Lower lobe of right lung (tissue), 2 donors: Measurements from ENCODE around the gene ABCB11. TPM values are rescaled to one million over a fixed set of nuclear protein-coding genes. Genes with fewer than 3 reads are reported as not detected.

ENCODE experiments used
- ATAC-seq, 2 donors: fragments of 200-7000 bp; cut with Tn5 transposase; one replicate each; pipeline ENCODE4 v1.9.1; 2020 to 2022; ENCODE audit warnings: mild to moderate bottlenecking in 2 of 2, moderate library complexity in 2 of 2
- DNase-seq: peaks from one replicate; pipeline ENCODE4 v3.0.0-alpha.2; 2020
- H3K27ac ChIP-seq: fragments of 200-600 bp; one replicate; pipeline ENCODE4 v1.8.0; 2022
- H3K27me3 ChIP-seq: fragments of 200-600 bp; one replicate; pipeline ENCODE4 v1.8.0; 2022; ENCODE audit warnings: low read depth
- H3K36me3 ChIP-seq: fragments of 200-600 bp; one replicate; pipeline ENCODE4 v1.8.0; 2022; ENCODE audit warnings: mild to moderate bottlenecking
- H3K4me1 ChIP-seq: fragments of 200-600 bp; one replicate; pipeline ENCODE4 v1.8.0; 2022
- H3K4me3 ChIP-seq: fragments of 200-600 bp; one replicate; pipeline ENCODE4 v1.8.0; 2022; ENCODE audit warnings: mild to moderate bottlenecking
- H3K9me3 ChIP-seq: fragments of 200-600 bp; one replicate; pipeline ENCODE4 v1.8.0; 2022
- intact Hi-C: fragments of 100-400 bp; cut with DNase I; formaldehyde crosslinking; loops from one replicate; pipeline ENCODE4 v1.11.0; 2022
- total RNA-seq: library from RNA; stranded (reverse); fragmentation: NEBNext Ultra II Directional; extraction: Animal tissue kit (Norgen Biotek cat#: 25700); gene quantifications from one replicate; pipeline ENCODE4 v1.2.1, GENCODE V29; 2021
- TF ChIP-seq, protein P1 (sequence below): fragments of 200-600 bp; IDR thresholded peaks from one replicate; pipeline ENCODE4 v1.8.0; 2022; ENCODE audit warnings: antibody characterized with exemption, mild to moderate bottlenecking
- donor health status: DM: no; HTN: yes; CAD: no; lungs with severe emphysema.

Gene ABCB11
- total RNA-seq, 1 donor from 2014 or later = 0.32 TPM

DNA sequence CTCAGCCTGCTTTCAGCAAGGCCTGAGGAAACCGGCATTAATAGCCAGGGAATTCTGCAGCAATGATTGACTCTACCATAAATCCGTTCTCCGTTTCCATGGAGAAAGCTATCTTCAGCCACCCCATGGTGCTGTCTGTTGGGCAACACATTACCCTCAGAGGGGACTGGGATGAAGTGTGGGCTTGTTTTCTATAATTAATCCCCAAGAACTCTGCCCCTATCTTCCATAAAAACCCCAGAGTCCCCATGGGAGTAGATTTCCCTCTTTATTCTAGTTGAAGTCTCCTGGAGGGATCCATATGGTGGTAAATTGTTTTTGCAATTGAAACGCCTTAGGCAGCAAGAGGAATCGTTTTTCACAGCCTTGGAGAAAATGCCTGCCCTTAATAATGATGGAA is 120.8 kb downstream of the ABCB11 start:
- H3K9me3 ChIP-seq = no peaks in the 10 kb centered on the region
- peaks cover 7% of the 10 kb centered on the region for H3K4me1 ChIP-seq
- intact Hi-C loops = no loop called here
- peaks cover 7% of the 10 kb centered on the region for H3K27me3 ChIP-seq
- TF ChIP-seq, protein P1, sequence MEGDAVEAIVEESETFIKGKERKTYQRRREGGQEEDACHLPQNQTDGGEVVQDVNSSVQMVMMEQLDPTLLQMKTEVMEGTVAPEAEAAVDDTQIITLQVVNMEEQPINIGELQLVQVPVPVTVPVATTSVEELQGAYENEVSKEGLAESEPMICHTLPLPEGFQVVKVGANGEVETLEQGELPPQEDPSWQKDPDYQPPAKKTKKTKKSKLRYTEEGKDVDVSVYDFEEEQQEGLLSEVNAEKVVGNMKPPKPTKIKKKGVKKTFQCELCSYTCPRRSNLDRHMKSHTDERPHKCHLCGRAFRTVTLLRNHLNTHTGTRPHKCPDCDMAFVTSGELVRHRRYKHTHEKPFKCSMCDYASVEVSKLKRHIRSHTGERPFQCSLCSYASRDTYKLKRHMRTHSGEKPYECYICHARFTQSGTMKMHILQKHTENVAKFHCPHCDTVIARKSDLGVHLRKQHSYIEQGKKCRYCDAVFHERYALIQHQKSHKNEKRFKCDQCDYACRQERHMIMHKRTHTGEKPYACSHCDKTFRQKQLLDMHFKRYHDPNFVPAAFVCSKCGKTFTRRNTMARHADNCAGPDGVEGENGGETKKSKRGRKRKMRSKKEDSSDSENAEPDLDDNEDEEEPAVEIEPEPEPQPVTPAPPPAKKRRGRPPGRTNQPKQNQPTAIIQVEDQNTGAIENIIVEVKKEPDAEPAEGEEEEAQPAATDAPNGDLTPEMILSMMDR = no peak
- no peaks in the 10 kb centered on the region for H3K36me3 ChIP-seq
- no peak overlapping the region for H3K4me3 ChIP-seq
- DNase-seq = no peak
- H3K27ac ChIP-seq = no peak overlapping the region
- ATAC-seq = no peak

DNA sequence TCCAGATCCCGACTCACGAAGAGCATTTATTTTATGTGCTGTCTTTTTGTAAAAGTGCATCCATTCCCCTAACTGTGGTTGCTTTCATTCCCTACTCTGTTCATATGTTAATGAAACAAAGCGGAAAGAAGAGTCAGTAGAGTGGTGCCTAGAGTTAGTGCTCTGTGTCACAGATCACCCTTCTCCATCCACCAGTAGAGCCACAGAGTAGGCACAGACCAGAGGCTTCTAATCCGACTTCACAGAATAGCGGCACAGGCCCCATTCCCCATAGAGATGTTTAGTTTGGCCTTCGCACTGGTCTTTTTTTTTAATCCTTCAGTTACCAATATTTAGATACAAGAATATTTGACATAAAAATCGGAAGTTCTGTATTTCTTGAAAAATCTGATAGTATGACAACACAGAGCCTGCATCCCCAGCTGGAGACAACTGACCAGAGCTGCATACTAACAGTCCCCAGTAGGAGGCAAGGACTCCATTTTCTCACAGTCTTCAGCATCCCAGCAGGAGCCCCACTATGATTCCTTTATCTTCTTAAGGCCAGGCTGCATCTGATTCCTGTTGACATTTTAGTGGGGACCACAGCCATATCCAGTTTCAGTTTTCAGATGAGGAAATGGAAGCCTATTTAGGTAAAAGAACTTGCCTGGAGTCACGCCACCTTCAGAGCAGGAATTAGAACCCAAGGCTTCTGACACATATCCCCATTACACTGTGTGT is 123.0 kb downstream of the ABCB11 start:
- Histone ChIP-seq H3K27me3 (peaks cover 7% of the 10 kb centered on the region), H3K36me3 (no peaks in the 10 kb centered on the region), H3K27ac (no peak overlapping the region), H3K4me1 (peaks cover 7% of the 10 kb centered on the region), H3K9me3 (no peaks in the 10 kb centered on the region), H3K4me3 (no peak overlapping the region)
- ATAC-seq (no peak), DNase-seq (no peak)
- TF ChIP-seq, protein P1 = no peak
- intact Hi-C loops = no loop called here

DNA sequence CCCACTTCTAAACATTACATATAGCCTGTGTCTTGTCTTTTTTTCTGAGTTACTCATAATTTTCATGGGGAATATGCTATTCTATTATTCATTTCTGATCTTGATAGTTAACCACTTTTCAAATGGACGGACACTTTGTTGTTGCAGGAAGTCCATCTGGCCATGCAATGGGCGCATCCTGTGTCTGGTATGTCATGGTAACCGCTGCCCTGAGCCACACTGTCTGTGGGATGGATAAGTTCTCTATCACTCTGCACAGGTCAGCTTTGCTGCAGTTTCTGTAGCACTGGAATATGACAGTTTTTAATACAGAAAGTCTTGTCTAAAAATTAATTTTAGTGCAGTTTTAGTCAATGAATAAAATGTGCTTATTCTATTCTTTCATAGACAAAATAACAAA is 126.8 kb downstream of the ABCB11 start:
- ATAC-seq (no peak), DNase-seq (no peak)
- intact Hi-C loops = no loop called here
- Histone ChIP-seq H3K36me3 (no peaks in the 10 kb centered on the region), H3K27me3 (no peaks in the 10 kb centered on the region), H3K9me3 (no peaks in the 10 kb centered on the region), H3K4me1 (no peaks in the 10 kb centered on the region), H3K4me3 (no peak overlapping the region), H3K27ac (no peak overlapping the region)
- TF ChIP-seq, protein P1 = no peak

DNA sequence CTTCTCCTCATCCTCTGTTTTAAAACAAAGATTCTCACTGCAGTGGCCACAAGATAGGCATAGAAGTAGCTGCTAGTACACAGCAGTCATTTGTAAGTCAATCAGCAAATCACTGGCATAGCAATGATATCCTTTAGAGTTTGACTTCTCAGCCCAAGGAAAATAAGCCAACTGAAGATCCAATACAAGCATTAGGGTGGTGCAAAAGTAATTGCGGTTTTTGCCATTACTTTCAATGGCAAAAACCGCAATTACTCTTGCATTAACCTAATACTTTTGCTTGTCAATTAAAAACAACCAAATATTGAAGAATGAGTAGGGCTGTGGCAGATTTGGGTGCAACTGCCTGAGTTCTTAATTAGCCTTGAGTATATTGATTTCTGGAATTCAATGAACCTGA is 127.2 kb downstream of the ABCB11 start:
- Histone ChIP-seq H3K4me3 (no peak overlapping the region), H3K27me3 (no peaks in the 10 kb centered on the region), H3K9me3 (no peaks in the 10 kb centered on the region), H3K4me1 (no peaks in the 10 kb centered on the region), H3K36me3 (no peaks in the 10 kb centered on the region), H3K27ac (no peak overlapping the region)
- intact Hi-C loops = no loop called here
- DNase-seq = no peak
- TF ChIP-seq, protein P1 = no peak
- no peak for ATAC-seq

DNA sequence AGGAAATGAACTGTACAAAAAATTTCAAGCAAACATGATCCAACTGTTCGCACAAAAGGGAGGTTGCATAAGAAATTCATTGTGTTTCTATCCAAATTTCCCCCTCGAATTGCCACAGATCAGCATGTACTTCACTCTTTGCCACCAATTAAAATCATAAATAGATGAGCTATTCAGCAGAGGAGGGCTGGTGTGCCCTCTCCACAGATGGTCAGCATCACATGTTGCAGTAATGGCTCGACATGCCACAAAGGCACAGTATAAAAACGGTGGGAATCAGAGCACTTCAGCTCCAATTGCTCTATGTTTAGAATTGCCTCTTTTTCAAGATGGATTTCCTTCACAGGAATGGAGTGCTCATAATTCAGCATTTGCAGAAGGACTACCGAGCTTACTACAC is 130.1 kb downstream of the ABCB11 start, which contains the start of gene G6PC2:
G6PC2 (plus strand) TSS at position 289 of the 400 bp plus-strand sequence; CDS start at position 330, 41 bp downstream.
- Histone ChIP-seq H3K4me1 (no peaks in the 10 kb centered on the region), H3K36me3 (no peaks in the 10 kb centered on the region), H3K27me3 (no peaks in the 10 kb centered on the region), H3K4me3 (no peak within 1 kb of the TSS), H3K9me3 (no peaks in the 10 kb centered on the region), H3K27ac (no peak within 1 kb of the TSS)
- ATAC-seq = no peak
- no peak for DNase-seq
- intact Hi-C loops = no loop called here
- TF ChIP-seq, protein P1 = no peak
